ENCODE data around the gene TACC2. TPM values are rescaled to one million over a fixed set of nuclear protein-coding genes. Genes with fewer than 3 reads are reported as not detected.
"Not testable (repeated sequence)": the region's sequence is repeated elsewhere in the genome, so short reads cannot be mapped to it uniquely, and the experiment has no call there.

Gene TACC2
- total and polyA plus RNA-seq, 8 donors = 17.9 to 43.6 (median 23.6) TPM

GRCh38 chr10:121961456-121961855 is 27.5 kb upstream of the TACC2 start:
- no peak for FAIRE-seq
- Histone ChIP-seq H3K4me3 (no peak overlapping the region), H3K4me1 (no peaks in the 10 kb centered on the region), H3K27me3 (no peaks in the 10 kb centered on the region), H3K9me3 (no peaks in the 10 kb centered on the region), H3K36me3 (peaks cover 2 to 48% (median 9%) of the 10 kb centered on the region in 3 donors), H3K27ac (no peak overlapping the region)
- no peak for DNase-seq
- TF ChIP-seq CTCF (IDR thresholded peaks at IDR 0.05) = no peak
- 65% methylated on average over 2 of the region's 2 CpGs for WGBS, 2 donors
- no peak for ATAC-seq
- intact Hi-C loops (cut with DNase I) = no loop called here

GRCh38 chr10:121965996-121966395 is 23.0 kb upstream of the TACC2 start:
- Histone ChIP-seq H3K4me3 (no peak overlapping the region), H3K9me3 (no peaks in the 10 kb centered on the region), H3K36me3 (peaks cover 4 to 52% (median 15%) of the 10 kb centered on the region in 3 donors), H3K27me3 (no peaks in the 10 kb centered on the region), H3K4me1 (no peaks in the 10 kb centered on the region), H3K27ac (no peak overlapping the region)
- DNase-seq (no peak), FAIRE-seq (no peak), ATAC-seq (no peak)
- no peak for TF ChIP-seq CTCF (IDR thresholded peaks at IDR 0.05)
- intact Hi-C loops (cut with DNase I) = no loop called here
- 92% methylated on average over 3 of the region's 3 CpGs for WGBS, 2 donors

GRCh38 chr10:121969086-121969485 is 19.9 kb upstream of the TACC2 start:
- peak in 3 of 6 donors; percentile 20 to 66 (median 28) for DNase-seq
- H3K9me3 ChIP-seq; ATAC-seq; H3K27me3 ChIP-seq; H3K27ac ChIP-seq; FAIRE-seq; H3K4me3 ChIP-seq; intact Hi-C loops (cut with DNase I): not testable (repeated sequence)
- H3K4me1 ChIP-seq = peaks cover 4 to 15% (median 8%) of the 10 kb centered on the region in 3 donors
- WGBS, 2 donors = 72 to 77% methylated on average over 8 of the region's 8 CpGs
- H3K36me3 ChIP-seq = peaks cover 4 to 42% (median 15%) of the 10 kb centered on the region in 3 donors

GRCh38 chr10:121974019-121974534 is 14.9 kb upstream of the TACC2 start:
- WGBS, 2 donors = 2 to 4% methylated on average over 21 of the region's 21 CpGs

More at GRCh38 chr10:121974019-121974534, 14.9 kb upstream of the TACC2 start:
- peaks cover 0 to 10% (median 5%) of the 10 kb centered on the region in 3 donors for H3K36me3 ChIP-seq
- peak in 2 of 4 donors; percentile 27 to 28 for ATAC-seq
- FAIRE-seq = no peak
- intact Hi-C loops (cut with DNase I) = no loop called here
- TF ChIP-seq CTCF (IDR thresholded peaks at IDR 0.05) = no peak
- no peaks in the 10 kb centered on the region for H3K9me3 ChIP-seq
- DNase-seq = no peak
- H3K27me3 ChIP-seq = no peaks in the 10 kb centered on the region
- H3K27ac ChIP-seq = peak overlapping the region; percentile 83 to 98 (median 94)
- peaks cover 4 to 15% (median 8%) of the 10 kb centered on the region in 3 donors for H3K4me1 ChIP-seq
- peak overlapping the region; percentile 69 to 92 (median 84) for H3K4me3 ChIP-seq

Measured in pancreas (tissue), 10 donors.